Endothelial cell of umbilical vein (primary cell): ENCODE measurements around the gene IL6R. TPM values are rescaled to one million over a fixed set of nuclear protein-coding genes. Genes with fewer than 3 reads are reported as not detected.

Source experiments
- BruUV-seq: library from RNA; stranded (reverse); fragments of 400-500 nt; replicated peaks from 2 replicates; lab custom pipeline; 2021; lab: Mats Ljungman, UMichigan
- CTCF ChIA-PET: fragments of 300-600, 350-600 bp; sonication (Branson Sonifier 250); formaldehyde crosslinking; loops from one replicate; lab custom pipeline; 2021; ENCODE audit warnings: antibody characterized with exemption, inconsistent platforms; lab: Charles Lee
- POLR2A ChIA-PET: fragments of 300-600, 350-600 bp; sonication (Branson Sonifier 250); formaldehyde crosslinking; loops from one replicate; lab custom pipeline; 2021; ENCODE audit warnings: antibody characterized with exemption, inconsistent platforms; lab: Charles Lee
- DNase-seq: peaks from one replicate; pipeline ENCODE4 v3.0.0-alpha.2; 2011; ENCODE audit warnings: low read depth, low spot score
- FAIRE-seq: peaks from 2 replicates; lab custom pipeline; 2011; peaks lifted over from hg19 to GRCh38; lab: Jason Lieb, UNC
- H2AFZ ChIP-seq: 2 replicates; pipeline ENCODE4 v1.6.0; 2012; ENCODE audit warnings: low read depth, low read length, control low read depth, inconsistent platforms
- H3K27ac ChIP-seq: 2 replicates; pipeline ENCODE4 v1.5.1; 2011; ENCODE audit warnings: low read depth, mild to moderate bottlenecking, control low read depth, low read length, moderate library complexity; ENCODE audit not compliant: insufficient read depth
- H3K27me3 ChIP-seq, 2 experiments: 2 replicates each; pipeline versions ENCODE4 v1.6.0 to v1.6.1; 2011; ENCODE audit warnings: low read length in 2 of 2, mixed read lengths in 1 of 2; ENCODE audit not compliant: control insufficient read depth in 2 of 2, insufficient read depth in 2 of 2
- H3K36me3 ChIP-seq, 2 experiments: 2 replicates in 1 of 2; 3 replicates in 1 of 2; pipeline ENCODE4 v1.5.1; 2011; ENCODE audit warnings: low read length in 2 of 2, mild to moderate bottlenecking in 1 of 2, moderate library complexity in 1 of 2; ENCODE audit not compliant: control insufficient read depth in 2 of 2, insufficient read depth in 2 of 2; ENCODE audit errors: extremely low read depth in 1 of 2
- H3K4me1 ChIP-seq: 3 replicates; pipeline ENCODE4 v1.5.1; 2011; ENCODE audit warnings: mild to moderate bottlenecking, low read length; ENCODE audit not compliant: control insufficient read depth, insufficient read depth; ENCODE audit errors: extremely low read depth
- H3K4me2 ChIP-seq: 2 replicates; pipeline ENCODE4 v1.6.1; 2011; ENCODE audit warnings: low read length, control low read depth, mixed read lengths; ENCODE audit not compliant: insufficient read depth
- H3K4me3 ChIP-seq, 3 experiments: fragments of 200-600 bp in 1 of 3; sonication (generic), shearing (Covaris generic) in 1 of 3; replicated peaks in 1 of 3; 2 replicates each; pipeline ENCODE4 v1.5.1; 2011 to 2016; ENCODE audit warnings: control low read depth in 3 of 3, low read length in 3 of 3, mild to moderate bottlenecking in 2 of 3, inconsistent platforms in 1 of 3, low read depth in 1 of 3, moderate library complexity in 1 of 3; ENCODE audit not compliant: insufficient read depth in 1 of 3
- H3K79me2 ChIP-seq: 2 replicates; pipeline ENCODE4 v1.6.0; 2012; ENCODE audit warnings: low read length, inconsistent platforms; ENCODE audit not compliant: control insufficient read depth, insufficient read depth
- H3K9ac ChIP-seq: replicated peaks from 2 replicates; pipeline ENCODE3; 2011; ENCODE audit warnings: low read length, control low read depth; ENCODE audit not compliant: insufficient read depth; ENCODE audit errors: extremely low read depth
- H3K9me1 ChIP-seq: replicated peaks from 3 replicates; pipeline ENCODE4 v1.6.0; 2011; ENCODE audit warnings: mild to moderate bottlenecking, low read length; ENCODE audit not compliant: control insufficient read depth, insufficient read depth; ENCODE audit errors: extremely low read depth
- H3K9me3 ChIP-seq: replicated peaks from 2 replicates; pipeline ENCODE4 v1.5.1; 2012; ENCODE audit warnings: low read length, inconsistent platforms; ENCODE audit not compliant: control insufficient read depth, insufficient read depth
- H4K20me1 ChIP-seq: replicated peaks from 2 replicates; pipeline ENCODE3; 2011; ENCODE audit warnings: mild to moderate bottlenecking, low read length; ENCODE audit not compliant: control insufficient read depth, insufficient read depth; ENCODE audit errors: extremely low read depth
- CTCF ChIP-seq, 2 donors: IDR thresholded peaks; 1 replicate in 1 of 2; 2 replicates in 1 of 2; pipeline ENCODE4 v1.5.1; 2011; ENCODE audit warnings: low read length in 2 of 2, mild to moderate bottlenecking in 2 of 2, moderate library complexity in 2 of 2, control low read depth in 1 of 2, inconsistent platforms in 1 of 2, low read depth in 1 of 2; ENCODE audit not compliant: insufficient read depth in 1 of 2; ENCODE audit errors: extremely low read depth in 1 of 2
- EZH2 ChIP-seq: IDR thresholded peaks from 2 replicates; pipeline ENCODE4 v1.6.1; 2012; ENCODE audit warnings: borderline replicate concordance, low read depth, mild to moderate bottlenecking, moderate library complexity, low read length, inconsistent platforms; ENCODE audit not compliant: severe bottlenecking
- FOS ChIP-seq: IDR thresholded peaks from 2 replicates; pipeline ENCODE4 v1.6.1; 2011; ENCODE audit warnings: mild to moderate bottlenecking, low read length, moderate library complexity, borderline replicate concordance; ENCODE audit not compliant: insufficient read depth
- GATA2 ChIP-seq: IDR thresholded peaks from 2 replicates; pipeline ENCODE4 v1.7.0; 2011; ENCODE audit warnings: low read depth, mild to moderate bottlenecking, moderate library complexity, mixed read lengths, low read length; ENCODE audit not compliant: insufficient read length, insufficient read depth
- JUN ChIP-seq: IDR thresholded peaks from 2 replicates; pipeline ENCODE4 v1.6.1; 2011; ENCODE audit warnings: borderline replicate concordance, low read depth; ENCODE audit not compliant: insufficient read length, insufficient read depth
- MAX ChIP-seq: IDR thresholded peaks from 2 replicates; pipeline ENCODE4 v1.6.1; 2011; ENCODE audit not compliant: insufficient read depth, insufficient read length
- MYC ChIP-seq: IDR thresholded peaks from one replicate; pipeline ENCODE4 v1.6.1; 2011; ENCODE audit warnings: mild to moderate bottlenecking, low read depth, low read length
- POLR2A ChIP-seq: IDR thresholded peaks from 2 replicates; pipeline ENCODE4 v1.6.1; 2012; ENCODE audit warnings: low read depth, mild to moderate bottlenecking, control low read depth, low read length
- POLR2AphosphoS5 ChIP-seq: IDR thresholded peaks from 2 replicates; pipeline ENCODE4 v1.6.1; 2012; ENCODE audit warnings: low read depth, mild to moderate bottlenecking, control low read depth, low read length, moderate library complexity; ENCODE audit not compliant: insufficient read depth
- dilution Hi-C: fragments of 300-500 bp; cut with MboI; formaldehyde crosslinking; loops from one replicate; pipeline ENCODE4 v1.15.0; 2019; ENCODE audit warnings: low sequenced_read_pairs; ENCODE audit not compliant: extremely low pct_ligation_motif_present
- intact Hi-C: fragments of 100-400 bp; cut with micrococcal nuclease; formaldehyde crosslinking; loops from one replicate; pipeline ENCODE4 v1.10.0; 2022
- polyA plus RNA-seq, 4 experiments: library from polyadenylated mRNA; depleted of rRNA in 3 of 4; stranded (reverse) in 3 of 4; unstranded in 1 of 4; fragments of >200 nt; gene quantifications; 2 replicates each; pipeline versions ENCODE4 v1.2.1 to v1.2.3, GENCODE V29; 2011 to 2012; ENCODE audit warnings: missing spikeins in 1 of 4
- total RNA-seq: library from RNA; stranded (reverse); gene quantifications from 2 replicates; pipeline ENCODE4 v1.2.3, GENCODE V29; 2021

Gene IL6R
- total and polyA plus RNA-seq, 2 donors (not counting 3 experiments of a cell fraction or from before 2014, with no cell fraction given), result 4.8 to 5.1 TPM

GRCh38 chr1:154398678-154399077 is 6.5 kb upstream of the IL6R start:
- no peaks in the 10 kb centered on the region for H3K79me2 ChIP-seq
- H3K27me3 ChIP-seq, result no peaks in the 10 kb centered on the region
- H3K27ac ChIP-seq, result no peak overlapping the region
- no peak for FAIRE-seq
- no peaks in the 10 kb centered on the region for H3K9me3 ChIP-seq
- no peaks in the 10 kb centered on the region for H4K20me1 ChIP-seq
- POLR2A ChIA-PET, result interaction anchor here (0.6 kb wide), 1 partner anchor 382 kb away, joined by 3 read pairs; no protein-coding TSS in a partner anchor
- no peak overlapping the region for H2AFZ ChIP-seq
- H3K4me3 ChIP-seq, result no peak overlapping the region
- TF ChIP-seq GATA2 (no peak), POLR2A (no peak), EZH2 (no peak), FOS (no peak), CTCF (IDR thresholded peaks at IDR 0.05; ENCODE audit: extremely low read depth in 1 of 2, insufficient read depth in 1 of 2, low read depth in 1 of 2, low read length in 2 of 2) (no peak), POLR2AphosphoS5 (no peak), MAX (no peak), MYC (no peak), JUN (no peak)
- no peak for DNase-seq
- no peak overlapping the region for H3K4me2 ChIP-seq
- no TSS peak for BruUV-seq
- H3K4me1 ChIP-seq, result peaks cover 2% of the 10 kb centered on the region
- dilution Hi-C loops (no loop called here), intact Hi-C loops (no loop called here)
- H3K36me3 ChIP-seq, result no peaks in the 10 kb centered on the region
- CTCF ChIA-PET, result interaction anchor here (0.8 to 0.9 kb wide), 2 partner anchors 9 to 26 kb away, joined by 3 to 4 read pairs; no protein-coding TSS in a partner anchor
- H3K9ac ChIP-seq, result no peak overlapping the region
- H3K9me1 ChIP-seq, result no peaks in the 10 kb centered on the region
